Stimulated activated naive CD8-positive, alpha-beta T cell treated with anti-CD3 and anti-CD28 coated beads, Interleukin-15, Interleukin-2, amounts not matched to agents 100 ng/mL and 50 ng/mL, for 24 hours (primary cell): Measurements from ENCODE around the gene ARID5B.

Source experiments
- H3K27ac Mint-ChIP-seq: one replicate; pipeline ENCODE4 v1.8.0; 2021; ENCODE audit warnings: mild to moderate bottlenecking, mixed read lengths
- H3K27me3 Mint-ChIP-seq: one replicate; pipeline ENCODE4 v1.8.0; 2021; ENCODE audit warnings: mixed read lengths
- H3K36me3 Mint-ChIP-seq: one replicate; pipeline ENCODE4 v1.8.0; 2021; ENCODE audit warnings: low read depth, mixed read lengths
- H3K4me1 Mint-ChIP-seq: one replicate; pipeline ENCODE4 v1.8.0; 2021; ENCODE audit warnings: low read depth, mixed read lengths
- H3K4me3 Mint-ChIP-seq: one replicate; pipeline ENCODE4 v1.8.0; 2021; ENCODE audit warnings: mild to moderate bottlenecking, mixed read lengths
- H3K9me3 Mint-ChIP-seq: one replicate; pipeline ENCODE4 v1.8.0; 2021; ENCODE audit warnings: mixed read lengths

The ARID5B gene

GRCh38 chr10:62116896-62117295 lies 215.4 kb downstream of the ARID5B start:
- no peaks in the 10 kb centered on the region for H3K36me3 Mint-ChIP-seq
- H3K27ac Mint-ChIP-seq = no peak overlapping the region
- H3K27me3 Mint-ChIP-seq = no peaks in the 10 kb centered on the region
- H3K9me3 Mint-ChIP-seq = no peaks in the 10 kb centered on the region
- no peak overlapping the region for H3K4me3 Mint-ChIP-seq
- H3K4me1 Mint-ChIP-seq = peaks cover 19% of the 10 kb centered on the region

DNA sequence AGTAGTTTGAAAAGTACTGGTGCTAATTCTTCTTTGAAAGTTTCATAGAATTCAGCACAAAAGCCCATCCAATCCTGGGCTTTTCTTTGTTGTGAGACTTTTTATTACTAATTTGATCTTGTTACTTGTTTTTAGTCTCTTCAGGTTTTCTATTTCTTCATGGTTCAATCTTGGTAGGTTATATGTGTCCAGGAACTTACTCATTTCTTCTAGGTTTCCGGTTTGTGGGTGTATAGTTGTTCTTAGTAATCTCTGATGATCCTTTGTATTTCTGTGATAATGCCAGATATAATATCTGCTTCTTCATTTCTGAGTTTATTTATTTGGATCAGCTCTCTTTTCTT lies 219.7 kb downstream of the ARID5B start:
- H3K9me3 Mint-ChIP-seq = peaks cover 15% of the 10 kb centered on the region
- peaks cover 19% of the 10 kb centered on the region for H3K4me1 Mint-ChIP-seq
- H3K36me3 Mint-ChIP-seq = peaks cover 4% of the 10 kb centered on the region
- no peaks in the 10 kb centered on the region for H3K27me3 Mint-ChIP-seq
- H3K27ac Mint-ChIP-seq = peak overlapping the region; percentile 10
- no peak overlapping the region for H3K4me3 Mint-ChIP-seq

GRCh38 chr10:62127975-62128374 lies 226.5 kb downstream of the ARID5B start:
- Mint-ChIP-seq H3K4me3 (no peak overlapping the region), H3K4me1 (peaks cover 3% of the 10 kb centered on the region), H3K9me3 (peaks cover 20% of the 10 kb centered on the region), H3K27me3 (no peaks in the 10 kb centered on the region), H3K27ac (no peak overlapping the region), H3K36me3 (peaks cover 9% of the 10 kb centered on the region)

DNA sequence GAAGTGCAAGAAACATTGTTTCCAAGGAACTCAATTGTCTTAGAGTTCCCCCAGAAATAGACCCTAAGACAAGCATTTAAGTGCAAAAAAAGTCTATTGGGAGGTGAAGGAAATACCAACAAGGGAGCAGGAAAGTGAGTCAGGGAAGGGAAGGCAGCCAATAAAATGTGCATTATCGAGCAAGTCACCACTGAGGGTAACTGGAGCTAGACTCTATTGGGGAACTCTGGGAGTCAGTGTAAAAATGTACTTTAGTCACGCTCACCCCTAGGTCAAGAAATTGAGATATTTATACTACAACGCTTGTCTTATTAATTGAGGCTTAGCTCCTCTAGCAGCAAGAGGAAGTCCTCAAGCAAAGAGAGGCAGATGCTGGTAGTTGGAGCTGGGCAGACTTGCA lies 229.4 kb downstream of the ARID5B start:
- peaks cover 6% of the 10 kb centered on the region for H3K4me1 Mint-ChIP-seq
- peaks cover 5% of the 10 kb centered on the region for H3K36me3 Mint-ChIP-seq
- no peaks in the 10 kb centered on the region for H3K27me3 Mint-ChIP-seq
- peaks cover 15% of the 10 kb centered on the region for H3K9me3 Mint-ChIP-seq
- H3K4me3 Mint-ChIP-seq = no peak overlapping the region
- H3K27ac Mint-ChIP-seq = no peak overlapping the region

- no peak overlapping the region for H3K4me3 Mint-ChIP-seq
- H3K27me3 Mint-ChIP-seq = no peaks in the 10 kb centered on the region
- peaks cover 6% of the 10 kb centered on the region for H3K4me1 Mint-ChIP-seq
- no peak overlapping the region for H3K27ac Mint-ChIP-seq
- peaks cover 5% of the 10 kb centered on the region for H3K36me3 Mint-ChIP-seq
- H3K9me3 Mint-ChIP-seq = peaks cover 15% of the 10 kb centered on the region
These were observed 230.2 kb downstream of the ARID5B start for GRCh38 chr10:62131724-62132123.

GRCh38 chr10:62133618-62134017 lies 232.1 kb downstream of the ARID5B start:
- Mint-ChIP-seq H3K9me3 (peaks cover 13% of the 10 kb centered on the region), H3K4me3 (no peak overlapping the region)

GRCh38 chr10:62136931-62137330 lies 235.4 kb downstream of the ARID5B start:
- Mint-ChIP-seq H3K36me3 (peaks cover 4% of the 10 kb centered on the region), H3K27me3 (no peaks in the 10 kb centered on the region), H3K9me3 (peaks cover 9% of the 10 kb centered on the region), H3K4me3 (no peak overlapping the region), H3K4me1 (peaks cover 3% of the 10 kb centered on the region), H3K27ac (no peak overlapping the region)

More at GRCh38 chr10:62133618-62134017, 232.1 kb downstream of the ARID5B start:
- H3K4me1 Mint-ChIP-seq = peaks cover 3% of the 10 kb centered on the region
- H3K27ac Mint-ChIP-seq = no peak overlapping the region
- no peaks in the 10 kb centered on the region for H3K27me3 Mint-ChIP-seq
- H3K36me3 Mint-ChIP-seq = peaks cover 9% of the 10 kb centered on the region
